Breast epithelium (tissue), 3 donors: Measurements from ENCODE around the gene MRO.

Source experiments
- POLR2A ChIP-seq: fragments of 450-650 bp; IDR thresholded peaks from one replicate; pipeline ENCODE4 v1.6.1; 2016; ENCODE audit warnings: antibody characterized with exemption, mild to moderate bottlenecking, moderate library complexity
- TF ChIP-seq, protein P1 (sequence below), 3 donors: fragments of 450-650 bp; IDR thresholded peaks; one replicate each; pipeline ENCODE4 v1.5.1; 2016 to 2017; ENCODE audit warnings: antibody characterized with exemption in 3 of 3, mild to moderate bottlenecking in 3 of 3, moderate library complexity in 3 of 3

DNA sequence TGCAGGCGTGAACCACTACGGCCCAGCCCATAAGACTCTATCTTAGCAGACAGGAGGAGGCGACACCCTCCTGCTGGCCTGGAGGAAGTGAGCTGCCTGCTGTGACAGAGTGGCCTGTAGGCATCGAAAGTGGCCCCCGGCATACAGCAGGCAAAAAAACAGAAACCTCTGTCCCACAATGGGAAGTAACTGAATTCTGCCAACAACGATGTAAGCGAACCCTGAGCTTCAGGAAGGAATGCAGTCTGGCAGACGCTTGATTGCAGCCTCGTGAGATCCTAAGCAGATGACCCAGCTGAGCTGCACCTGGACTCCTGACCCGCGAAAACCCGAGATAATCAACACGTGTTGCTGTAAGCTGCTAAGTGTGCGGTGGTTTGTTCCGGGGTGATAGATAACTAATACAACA is 13.6 kb downstream of the MRO start:
- TF ChIP-seq, protein P1, sequence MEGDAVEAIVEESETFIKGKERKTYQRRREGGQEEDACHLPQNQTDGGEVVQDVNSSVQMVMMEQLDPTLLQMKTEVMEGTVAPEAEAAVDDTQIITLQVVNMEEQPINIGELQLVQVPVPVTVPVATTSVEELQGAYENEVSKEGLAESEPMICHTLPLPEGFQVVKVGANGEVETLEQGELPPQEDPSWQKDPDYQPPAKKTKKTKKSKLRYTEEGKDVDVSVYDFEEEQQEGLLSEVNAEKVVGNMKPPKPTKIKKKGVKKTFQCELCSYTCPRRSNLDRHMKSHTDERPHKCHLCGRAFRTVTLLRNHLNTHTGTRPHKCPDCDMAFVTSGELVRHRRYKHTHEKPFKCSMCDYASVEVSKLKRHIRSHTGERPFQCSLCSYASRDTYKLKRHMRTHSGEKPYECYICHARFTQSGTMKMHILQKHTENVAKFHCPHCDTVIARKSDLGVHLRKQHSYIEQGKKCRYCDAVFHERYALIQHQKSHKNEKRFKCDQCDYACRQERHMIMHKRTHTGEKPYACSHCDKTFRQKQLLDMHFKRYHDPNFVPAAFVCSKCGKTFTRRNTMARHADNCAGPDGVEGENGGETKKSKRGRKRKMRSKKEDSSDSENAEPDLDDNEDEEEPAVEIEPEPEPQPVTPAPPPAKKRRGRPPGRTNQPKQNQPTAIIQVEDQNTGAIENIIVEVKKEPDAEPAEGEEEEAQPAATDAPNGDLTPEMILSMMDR (IDR thresholded peaks at IDR 0.05) = no peak
- no peak for TF ChIP-seq POLR2A
